GM12878 (cell line): ENCODE results near the gene SURF2. TPM values are rescaled to one million over a fixed set of nuclear protein-coding genes. Genes with fewer than 3 reads are reported as not detected.

Source experiments
- NFYA ChIP-seq: IDR thresholded peaks from 2 replicates; pipeline ENCODE4 v1.6.1; 2011; ENCODE audit warnings: low read depth, mild to moderate bottlenecking, low read length, improper control_type of control experiment, borderline replicate concordance
- PAX5 ChIP-seq: IDR thresholded peaks from 2 replicates; pipeline ENCODE4 v1.6.1; 2011; ENCODE audit warnings: low read depth, low read length, borderline replicate concordance
- RFX5 ChIP-seq: IDR thresholded peaks from 2 replicates; pipeline ENCODE4 v1.6.1; 2011; ENCODE audit warnings: low read depth, low read length, improper control_type of control experiment
- SREBF1 ChIP-seq: IDR thresholded peaks from 2 replicates; pipeline ENCODE4 v1.6.1; 2012; ENCODE audit warnings: mild to moderate bottlenecking, low read length
- ZBTB4 ChIP-seq: fragments of 450-650 bp; formaldehyde crosslinking; IDR thresholded peaks from 2 replicates; pipeline ENCODE4 v1.4.0; 2022; ENCODE audit warnings: mild to moderate bottlenecking, moderate library complexity
- ZNF622 ChIP-seq: fragments of 450-650 bp; IDR thresholded peaks from 2 replicates; pipeline ENCODE4 v1.6.1; 2017; ENCODE audit warnings: mild to moderate bottlenecking, inconsistent platforms
- polyA plus RNA-seq, 11 experiments: library from polyadenylated mRNA; depleted of rRNA in 4 of 11; unstranded in 6 of 11; stranded (reverse) in 5 of 11; fragments of >200 nt; fragmentation: Nextera tagmentation in 4 of 11; fragmentation: Illumina TruSeq in 1 of 11; extraction: Ambion mirVana in 4 of 11; extraction: Trizol in 1 of 11; gene quantifications; 1 replicate in 1 of 11; 2 replicates in 10 of 11; pipeline versions ENCODE4 v1.2.1 to v1.2.3, GENCODE V29; 2011 to 2016; ENCODE audit warnings: inconsistent platforms in 2 of 11, missing spikeins in 2 of 11, low read depth in 1 of 11
- total RNA-seq, 4 experiments: library from RNA; depleted of rRNA in 3 of 4; stranded (reverse); fragments of >200 nt in 3 of 4; fragmentation: Illumina TruSeq in 1 of 4; extraction: Trizol in 1 of 4; gene quantifications; 2 replicates each; pipeline versions ENCODE4 v1.2.1 to v1.2.3, GENCODE V29; 2013 to 2021
- TF ChIP-seq, protein P1 (sequence below): fragments of 450-650 bp; formaldehyde crosslinking; IDR thresholded peaks from 2 replicates; pipeline ENCODE4 v1.4.0; 2020; ENCODE audit warnings: mild to moderate bottlenecking, moderate library complexity

The SURF2 gene
- total and polyA plus RNA-seq, 10 of the 15 experiments (the other 5 are each of a cell fraction or from before 2014, with no cell fraction given), result 4.0 to 41.7 (median 20.8) TPM

- TF ChIP-seq ZNF622 (no peak), SREBF1 (no peak), PAX5 (no peak), RFX5 (no peak), ZBTB4 (CRISPR knock-in tag) (no peak), NFYA (no peak)
- TF ChIP-seq, protein P1, sequence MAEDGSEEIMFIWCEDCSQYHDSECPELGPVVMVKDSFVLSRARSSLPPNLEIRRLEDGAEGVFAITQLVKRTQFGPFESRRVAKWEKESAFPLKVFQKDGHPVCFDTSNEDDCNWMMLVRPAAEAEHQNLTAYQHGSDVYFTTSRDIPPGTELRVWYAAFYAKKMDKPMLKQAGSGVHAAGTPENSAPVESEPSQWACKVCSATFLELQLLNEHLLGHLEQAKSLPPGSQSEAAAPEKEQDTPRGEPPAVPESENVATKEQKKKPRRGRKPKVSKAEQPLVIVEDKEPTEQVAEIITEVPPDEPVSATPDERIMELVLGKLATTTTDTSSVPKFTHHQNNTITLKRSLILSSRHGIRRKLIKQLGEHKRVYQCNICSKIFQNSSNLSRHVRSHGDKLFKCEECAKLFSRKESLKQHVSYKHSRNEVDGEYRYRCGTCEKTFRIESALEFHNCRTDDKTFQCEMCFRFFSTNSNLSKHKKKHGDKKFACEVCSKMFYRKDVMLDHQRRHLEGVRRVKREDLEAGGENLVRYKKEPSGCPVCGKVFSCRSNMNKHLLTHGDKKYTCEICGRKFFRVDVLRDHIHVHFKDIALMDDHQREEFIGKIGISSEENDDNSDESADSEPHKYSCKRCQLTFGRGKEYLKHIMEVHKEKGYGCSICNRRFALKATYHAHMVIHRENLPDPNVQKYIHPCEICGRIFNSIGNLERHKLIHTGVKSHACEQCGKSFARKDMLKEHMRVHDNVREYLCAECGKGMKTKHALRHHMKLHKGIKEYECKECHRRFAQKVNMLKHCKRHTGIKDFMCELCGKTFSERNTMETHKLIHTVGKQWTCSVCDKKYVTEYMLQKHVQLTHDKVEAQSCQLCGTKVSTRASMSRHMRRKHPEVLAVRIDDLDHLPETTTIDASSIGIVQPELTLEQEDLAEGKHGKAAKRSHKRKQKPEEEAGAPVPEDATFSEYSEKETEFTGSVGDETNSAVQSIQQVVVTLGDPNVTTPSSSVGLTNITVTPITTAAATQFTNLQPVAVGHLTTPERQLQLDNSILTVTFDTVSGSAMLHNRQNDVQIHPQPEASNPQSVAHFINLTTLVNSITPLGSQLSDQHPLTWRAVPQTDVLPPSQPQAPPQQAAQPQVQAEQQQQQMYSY, result no peak
These were observed 27.1 kb downstream of the SURF2 start (continued) for GRCh38 chr9:133383438-133383837.
